WTC11 (cell line): ENCODE data around the gene ABCA13. TPM values are rescaled to one million over a fixed set of nuclear protein-coding genes. Genes with fewer than 3 reads are reported as not detected.

Experiments
- ATAC-seq: fragments of 200-7000 bp; cut with Tn5 transposase; 2 replicates; pipeline ENCODE4 v1.10.0; 2021; ENCODE audit warnings: mild to moderate bottlenecking, moderate library complexity
- CTCF ChIA-PET: fragments of 300-600 bp; sonication (Branson Sonifier 250); formaldehyde crosslinking; loops from one replicate; lab custom pipeline; 2021; ENCODE audit warnings: antibody characterized with exemption; lab: Charles Lee
- POLR2A ChIA-PET: fragments of 350-600 bp; sonication (Branson Sonifier 250); formaldehyde crosslinking; loops from one replicate; lab custom pipeline; 2021; ENCODE audit warnings: antibody characterized with exemption; lab: Charles Lee
- DNase-seq: peaks from one replicate; pipeline ENCODE4 v3.0.0; 2021; ENCODE audit warnings: low spot score
- H3K27ac Mint-ChIP-seq: 2 replicates; pipeline ENCODE4 v1.8.0; 2021; ENCODE audit warnings: mixed read lengths
- H3K27me3 Mint-ChIP-seq: 2 replicates; pipeline ENCODE4 v1.8.0; 2021; ENCODE audit warnings: low read depth, mild to moderate bottlenecking, moderate library complexity, mixed read lengths
- H3K36me3 Mint-ChIP-seq: 2 replicates; pipeline ENCODE4 v1.8.0; 2021; ENCODE audit warnings: mixed read lengths
- H3K4me1 Mint-ChIP-seq: 2 replicates; pipeline ENCODE4 v1.8.0; 2022; ENCODE audit warnings: mixed read lengths
- H3K4me3 Mint-ChIP-seq: 2 replicates; pipeline ENCODE4 v1.8.0; 2021; ENCODE audit warnings: mild to moderate bottlenecking, moderate library complexity, mixed read lengths
- H3K9me3 Mint-ChIP-seq: 2 replicates; pipeline ENCODE4 v1.8.0; 2021; ENCODE audit warnings: mixed read lengths
- CREM ChIP-seq: sonication (generic); formaldehyde crosslinking; IDR thresholded peaks from 2 replicates; pipeline ENCODE4 v1.8.1; 2022; ENCODE audit warnings: mild to moderate bottlenecking, missing genetic modification reagents, moderate library complexity
- ETV6 ChIP-seq: sonication (generic); formaldehyde crosslinking; IDR thresholded peaks from 2 replicates; pipeline ENCODE4 v1.8.1; 2022; ENCODE audit warnings: mild to moderate bottlenecking, missing genetic modification reagents
- FOXK1 ChIP-seq: sonication (generic); formaldehyde crosslinking; IDR thresholded peaks from 2 replicates; pipeline ENCODE4 v1.8.0; 2022; ENCODE audit warnings: mild to moderate bottlenecking, moderate library complexity, missing genetic modification reagents
- JAZF1 ChIP-seq: fragments of 250-450 bp; sonication (Bioruptor Pico); IDR thresholded peaks from 2 replicates; pipeline ENCODE4 v1.9.0; 2021; ENCODE audit warnings: moderate library complexity, mild to moderate bottlenecking, inconsistent platforms
- NFATC4 ChIP-seq: fragments of 250-450 bp; sonication (Bioruptor Pico); IDR thresholded peaks from 2 replicates; pipeline ENCODE4 v1.9.0; 2021; ENCODE audit warnings: mild to moderate bottlenecking
- NR1H2 ChIP-seq: sonication (generic); formaldehyde crosslinking; IDR thresholded peaks from 2 replicates; pipeline ENCODE4 v1.9.0; 2021; ENCODE audit warnings: mild to moderate bottlenecking, moderate library complexity, missing genetic modification reagents
- NR2C2 ChIP-seq: sonication (generic); formaldehyde crosslinking; IDR thresholded peaks from 2 replicates; pipeline ENCODE4 v1.8.0; 2022; ENCODE audit warnings: mild to moderate bottlenecking, missing genetic modification reagents
- NR3C1 ChIP-seq: sonication (generic); formaldehyde crosslinking; conservative IDR thresholded peaks from 2 replicates; pipeline ENCODE4 v1.8.1; 2023; ENCODE audit warnings: low read depth, mild to moderate bottlenecking, missing genetic modification reagents
- OVOL2 ChIP-seq: fragments of 250-450 bp; sonication (Bioruptor Pico); IDR thresholded peaks from 2 replicates; pipeline ENCODE4 v1.9.0; 2021; ENCODE audit warnings: mild to moderate bottlenecking, borderline replicate concordance
- RORB ChIP-seq: fragments of 250-450 bp; sonication (Bioruptor Pico); IDR thresholded peaks from 2 replicates; pipeline ENCODE4 v1.9.0; 2021; ENCODE audit warnings: mild to moderate bottlenecking
- SMAD3 ChIP-seq: sonication (generic); formaldehyde crosslinking; IDR thresholded peaks from 2 replicates; pipeline ENCODE4 v1.8.0; 2022; ENCODE audit warnings: missing genetic modification reagents, mild to moderate bottlenecking, borderline replicate concordance
- TEAD4 ChIP-seq: sonication (generic); formaldehyde crosslinking; IDR thresholded peaks from 2 replicates; pipeline ENCODE4 v1.8.0; 2022; ENCODE audit warnings: mild to moderate bottlenecking, missing genetic modification reagents
- ZNF219 ChIP-seq: sonication (generic); formaldehyde crosslinking; IDR thresholded peaks from 2 replicates; pipeline ENCODE4 v1.8.0; 2023; ENCODE audit warnings: missing genetic modification reagents, mild to moderate bottlenecking, borderline replicate concordance
- ZNF263 ChIP-seq: sonication (generic); formaldehyde crosslinking; IDR thresholded peaks from 2 replicates; pipeline ENCODE4 v1.8.1; 2022; ENCODE audit warnings: low read depth, mild to moderate bottlenecking, moderate library complexity, missing genetic modification reagents
- ZNF416 ChIP-seq: fragments of 250-450 bp; sonication (Bioruptor Pico); IDR thresholded peaks from 2 replicates; pipeline ENCODE4 v1.9.0; 2021; ENCODE audit warnings: mild to moderate bottlenecking, inconsistent platforms
- total RNA-seq: library from RNA; stranded (reverse); gene quantifications from 3 replicates; pipeline ENCODE4 v1.2.3, GENCODE V29; 2021
- TF ChIP-seq, protein P1 (sequence below): sonication (generic); formaldehyde crosslinking; IDR thresholded peaks from 2 replicates; pipeline ENCODE4 v1.8.0; 2023; ENCODE audit warnings: missing genetic modification reagents
- TF ChIP-seq, protein P2 (sequence below): sonication (generic); formaldehyde crosslinking; IDR thresholded peaks from 2 replicates; pipeline ENCODE4 v1.8.0; 2023; ENCODE audit warnings: missing genetic modification reagents, mild to moderate bottlenecking, borderline replicate concordance
- TF ChIP-seq, protein P3 (sequence below): fragments of 250-450 bp; sonication (Bioruptor Pico); conservative IDR thresholded peaks from 2 replicates; pipeline ENCODE4 v1.9.0; 2021; ENCODE audit warnings: mild to moderate bottlenecking
- TF ChIP-seq, protein P4 (sequence below): sonication (generic); formaldehyde crosslinking; IDR thresholded peaks from 2 replicates; pipeline ENCODE4 v1.8.0; 2022; ENCODE audit warnings: mild to moderate bottlenecking, missing genetic modification reagents
- TF ChIP-seq, protein P5 (sequence below): fragments of 250-450 bp; sonication (Bioruptor Pico); IDR thresholded peaks from 2 replicates; pipeline ENCODE4 v1.9.0; 2021; ENCODE audit warnings: mild to moderate bottlenecking

The ABCA13 gene
- total RNA-seq, 1 experiment from 2014 or later: 0.04 TPM

DNA sequence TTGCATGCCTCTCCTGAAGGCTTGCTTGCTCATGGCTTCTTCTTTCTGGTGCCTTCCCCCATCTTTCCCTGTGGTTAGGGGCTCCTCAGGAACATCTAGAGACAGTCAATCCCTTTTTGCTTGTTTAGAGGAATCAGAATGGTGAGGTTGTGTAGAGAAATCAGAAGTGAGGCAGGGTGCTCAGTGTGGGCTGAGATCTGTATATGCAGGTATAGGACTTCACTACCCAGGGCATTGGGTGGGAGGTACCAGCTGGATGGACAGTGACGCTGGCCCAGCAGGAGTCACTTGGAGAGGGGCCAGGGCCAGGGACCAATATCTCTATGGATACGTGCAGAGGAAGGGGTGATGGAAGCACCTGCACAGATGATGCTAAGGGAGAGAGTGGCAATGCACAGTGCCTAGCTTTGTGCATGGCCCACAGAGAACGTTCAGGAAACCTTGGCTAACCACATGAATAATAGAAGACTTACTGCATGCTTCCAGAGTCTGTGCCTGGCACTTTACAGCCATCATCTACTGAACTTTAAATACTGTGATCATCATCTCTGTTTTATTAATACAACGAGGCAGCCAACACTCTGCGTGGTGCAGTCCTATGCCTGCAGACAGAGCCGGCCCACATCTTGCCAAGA lies 255.2 kb downstream of the ABCA13 start:
- no peak for DNase-seq
- no peak for ATAC-seq
- no peak for TF ChIP-seq SMAD3 (CRISPR knock-in tag)
- TF ChIP-seq OVOL2 (CRISPR knock-in tag): no peak
- TF ChIP-seq, protein P1, sequence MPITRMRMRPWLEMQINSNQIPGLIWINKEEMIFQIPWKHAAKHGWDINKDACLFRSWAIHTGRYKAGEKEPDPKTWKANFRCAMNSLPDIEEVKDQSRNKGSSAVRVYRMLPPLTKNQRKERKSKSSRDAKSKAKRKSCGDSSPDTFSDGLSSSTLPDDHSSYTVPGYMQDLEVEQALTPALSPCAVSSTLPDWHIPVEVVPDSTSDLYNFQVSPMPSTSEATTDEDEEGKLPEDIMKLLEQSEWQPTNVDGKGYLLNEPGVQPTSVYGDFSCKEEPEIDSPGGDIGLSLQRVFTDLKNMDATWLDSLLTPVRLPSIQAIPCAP (CRISPR knock-in tag): no peak
- TF ChIP-seq FOXK1: no peak
- TF ChIP-seq, protein P2, sequence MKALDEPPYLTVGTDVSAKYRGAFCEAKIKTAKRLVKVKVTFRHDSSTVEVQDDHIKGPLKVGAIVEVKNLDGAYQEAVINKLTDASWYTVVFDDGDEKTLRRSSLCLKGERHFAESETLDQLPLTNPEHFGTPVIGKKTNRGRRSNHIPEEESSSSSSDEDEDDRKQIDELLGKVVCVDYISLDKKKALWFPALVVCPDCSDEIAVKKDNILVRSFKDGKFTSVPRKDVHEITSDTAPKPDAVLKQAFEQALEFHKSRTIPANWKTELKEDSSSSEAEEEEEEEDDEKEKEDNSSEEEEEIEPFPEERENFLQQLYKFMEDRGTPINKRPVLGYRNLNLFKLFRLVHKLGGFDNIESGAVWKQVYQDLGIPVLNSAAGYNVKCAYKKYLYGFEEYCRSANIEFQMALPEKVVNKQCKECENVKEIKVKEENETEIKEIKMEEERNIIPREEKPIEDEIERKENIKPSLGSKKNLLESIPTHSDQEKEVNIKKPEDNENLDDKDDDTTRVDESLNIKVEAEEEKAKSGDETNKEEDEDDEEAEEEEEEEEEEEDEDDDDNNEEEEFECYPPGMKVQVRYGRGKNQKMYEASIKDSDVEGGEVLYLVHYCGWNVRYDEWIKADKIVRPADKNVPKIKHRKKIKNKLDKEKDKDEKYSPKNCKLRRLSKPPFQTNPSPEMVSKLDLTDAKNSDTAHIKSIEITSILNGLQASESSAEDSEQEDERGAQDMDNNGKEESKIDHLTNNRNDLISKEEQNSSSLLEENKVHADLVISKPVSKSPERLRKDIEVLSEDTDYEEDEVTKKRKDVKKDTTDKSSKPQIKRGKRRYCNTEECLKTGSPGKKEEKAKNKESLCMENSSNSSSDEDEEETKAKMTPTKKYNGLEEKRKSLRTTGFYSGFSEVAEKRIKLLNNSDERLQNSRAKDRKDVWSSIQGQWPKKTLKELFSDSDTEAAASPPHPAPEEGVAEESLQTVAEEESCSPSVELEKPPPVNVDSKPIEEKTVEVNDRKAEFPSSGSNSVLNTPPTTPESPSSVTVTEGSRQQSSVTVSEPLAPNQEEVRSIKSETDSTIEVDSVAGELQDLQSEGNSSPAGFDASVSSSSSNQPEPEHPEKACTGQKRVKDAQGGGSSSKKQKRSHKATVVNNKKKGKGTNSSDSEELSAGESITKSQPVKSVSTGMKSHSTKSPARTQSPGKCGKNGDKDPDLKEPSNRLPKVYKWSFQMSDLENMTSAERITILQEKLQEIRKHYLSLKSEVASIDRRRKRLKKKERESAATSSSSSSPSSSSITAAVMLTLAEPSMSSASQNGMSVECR: no peak
- no peak for TF ChIP-seq RORB (CRISPR knock-in tag)
- TF ChIP-seq ETV6 (CRISPR knock-in tag): no peak
- TF ChIP-seq, protein P3, sequence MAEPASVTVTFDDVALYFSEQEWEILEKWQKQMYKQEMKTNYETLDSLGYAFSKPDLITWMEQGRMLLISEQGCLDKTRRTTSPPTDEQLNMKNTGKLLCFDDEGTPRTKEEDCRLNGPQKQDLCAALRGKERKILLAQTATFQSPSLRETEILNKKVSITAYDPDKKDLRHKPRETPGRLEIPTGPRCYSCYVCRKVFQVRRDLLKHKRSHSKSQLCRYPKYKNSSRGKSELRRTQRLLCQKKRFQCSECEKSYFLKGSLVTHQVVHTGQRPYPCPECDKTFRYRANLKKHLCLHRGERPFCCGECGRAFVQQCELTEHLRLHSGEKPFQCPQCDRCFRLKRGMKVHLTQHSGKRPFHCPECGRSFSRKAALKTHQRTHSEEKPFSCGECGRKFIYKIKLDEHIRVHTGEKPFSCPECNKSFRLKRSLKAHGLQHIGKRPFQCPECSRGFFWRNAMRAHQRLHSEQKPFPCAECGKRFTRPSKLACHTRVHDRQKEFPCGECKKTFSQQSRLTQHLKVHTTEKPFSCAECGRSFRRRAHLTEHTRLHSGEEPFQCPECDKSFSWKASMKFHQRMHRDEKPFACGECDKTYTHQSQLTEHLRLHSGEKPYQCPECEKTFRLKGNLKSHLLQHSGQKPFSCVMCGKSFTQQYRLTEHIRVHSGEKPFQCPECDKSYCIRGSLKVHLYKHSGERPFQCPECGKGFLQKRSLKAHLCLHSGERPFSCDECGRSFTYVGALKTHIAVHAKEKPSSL (CRISPR knock-in tag): no peak
- TF ChIP-seq, protein P4, sequence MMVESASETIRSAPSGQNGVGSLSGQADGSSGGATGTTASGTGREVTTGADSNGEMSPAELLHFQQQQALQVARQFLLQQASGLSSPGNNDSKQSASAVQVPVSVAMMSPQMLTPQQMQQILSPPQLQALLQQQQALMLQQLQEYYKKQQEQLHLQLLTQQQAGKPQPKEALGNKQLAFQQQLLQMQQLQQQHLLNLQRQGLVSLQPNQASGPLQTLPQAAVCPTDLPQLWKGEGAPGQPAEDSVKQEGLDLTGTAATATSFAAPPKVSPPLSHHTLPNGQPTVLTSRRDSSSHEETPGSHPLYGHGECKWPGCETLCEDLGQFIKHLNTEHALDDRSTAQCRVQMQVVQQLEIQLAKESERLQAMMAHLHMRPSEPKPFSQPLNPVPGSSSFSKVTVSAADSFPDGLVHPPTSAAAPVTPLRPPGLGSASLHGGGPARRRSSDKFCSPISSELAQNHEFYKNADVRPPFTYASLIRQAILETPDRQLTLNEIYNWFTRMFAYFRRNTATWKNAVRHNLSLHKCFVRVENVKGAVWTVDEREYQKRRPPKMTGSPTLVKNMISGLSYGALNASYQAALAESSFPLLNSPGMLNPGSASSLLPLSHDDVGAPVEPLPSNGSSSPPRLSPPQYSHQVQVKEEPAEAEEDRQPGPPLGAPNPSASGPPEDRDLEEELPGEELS (CRISPR knock-in tag): no peak
- no peak for TF ChIP-seq NR2C2
- no peak for TF ChIP-seq NR3C1 (CRISPR knock-in tag)
- no peak for TF ChIP-seq NFATC4
- TF ChIP-seq ZNF219 (CRISPR knock-in tag): no peak
- TF ChIP-seq, protein P5, sequence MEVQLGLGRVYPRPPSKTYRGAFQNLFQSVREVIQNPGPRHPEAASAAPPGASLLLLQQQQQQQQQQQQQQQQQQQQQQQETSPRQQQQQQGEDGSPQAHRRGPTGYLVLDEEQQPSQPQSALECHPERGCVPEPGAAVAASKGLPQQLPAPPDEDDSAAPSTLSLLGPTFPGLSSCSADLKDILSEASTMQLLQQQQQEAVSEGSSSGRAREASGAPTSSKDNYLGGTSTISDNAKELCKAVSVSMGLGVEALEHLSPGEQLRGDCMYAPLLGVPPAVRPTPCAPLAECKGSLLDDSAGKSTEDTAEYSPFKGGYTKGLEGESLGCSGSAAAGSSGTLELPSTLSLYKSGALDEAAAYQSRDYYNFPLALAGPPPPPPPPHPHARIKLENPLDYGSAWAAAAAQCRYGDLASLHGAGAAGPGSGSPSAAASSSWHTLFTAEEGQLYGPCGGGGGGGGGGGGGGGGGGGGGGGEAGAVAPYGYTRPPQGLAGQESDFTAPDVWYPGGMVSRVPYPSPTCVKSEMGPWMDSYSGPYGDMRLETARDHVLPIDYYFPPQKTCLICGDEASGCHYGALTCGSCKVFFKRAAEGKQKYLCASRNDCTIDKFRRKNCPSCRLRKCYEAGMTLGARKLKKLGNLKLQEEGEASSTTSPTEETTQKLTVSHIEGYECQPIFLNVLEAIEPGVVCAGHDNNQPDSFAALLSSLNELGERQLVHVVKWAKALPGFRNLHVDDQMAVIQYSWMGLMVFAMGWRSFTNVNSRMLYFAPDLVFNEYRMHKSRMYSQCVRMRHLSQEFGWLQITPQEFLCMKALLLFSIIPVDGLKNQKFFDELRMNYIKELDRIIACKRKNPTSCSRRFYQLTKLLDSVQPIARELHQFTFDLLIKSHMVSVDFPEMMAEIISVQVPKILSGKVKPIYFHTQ (CRISPR knock-in tag): no peak
- no peak for TF ChIP-seq TEAD4
- no peak for TF ChIP-seq ZNF263 (CRISPR knock-in tag)
- no peak for TF ChIP-seq JAZF1 (CRISPR knock-in tag)
- no peak for TF ChIP-seq ZNF416 (CRISPR knock-in tag)
- no peak for TF ChIP-seq NR1H2 (CRISPR knock-in tag)
- no peak for TF ChIP-seq CREM (CRISPR knock-in tag)
- Mint-ChIP-seq H3K27ac (no peak overlapping the region), H3K4me1 (peaks cover 15% of the 10 kb centered on the region), H3K27me3 (no peaks in the 10 kb centered on the region), H3K9me3 (peaks cover 7% of the 10 kb centered on the region), H3K4me3 (no peak overlapping the region), H3K36me3 (0 out of 2 replicates have a peak, but pooled peaks cover under 1% of the 10 kb centered on the region)
- POLR2A ChIA-PET: no interaction called here
- CTCF ChIA-PET: no interaction called here
